IPS-15b (cell line): ENCODE results near the gene GSG1L.

ENCODE experiments used
- H3K27me3 ChIP-seq: one replicate; pipeline ENCODE4 v1.6.1; 2013; ENCODE audit warnings: low read length; ENCODE audit not compliant: control insufficient read depth, insufficient read depth
- H3K36me3 ChIP-seq: one replicate; pipeline ENCODE4 v1.6.1; 2013; ENCODE audit warnings: low read length; ENCODE audit not compliant: control insufficient read depth, insufficient read depth
- H3K4me1 ChIP-seq: one replicate; pipeline ENCODE4 v1.6.1; 2013; ENCODE audit warnings: mild to moderate bottlenecking, low read length; ENCODE audit not compliant: control insufficient read depth, insufficient read depth
- H3K4me3 ChIP-seq: one replicate; pipeline ENCODE4 v1.5.1; 2013; ENCODE audit warnings: low read depth, low read length
- H3K9ac ChIP-seq: one replicate; pipeline ENCODE4 v1.6.1; 2013; ENCODE audit warnings: low read depth, mild to moderate bottlenecking, low read length
- H3K9me3 ChIP-seq: one replicate; pipeline ENCODE4 v1.6.1; 2013; ENCODE audit warnings: mild to moderate bottlenecking, low read length; ENCODE audit not compliant: control insufficient read depth, insufficient read depth

Gene GSG1L

DNA sequence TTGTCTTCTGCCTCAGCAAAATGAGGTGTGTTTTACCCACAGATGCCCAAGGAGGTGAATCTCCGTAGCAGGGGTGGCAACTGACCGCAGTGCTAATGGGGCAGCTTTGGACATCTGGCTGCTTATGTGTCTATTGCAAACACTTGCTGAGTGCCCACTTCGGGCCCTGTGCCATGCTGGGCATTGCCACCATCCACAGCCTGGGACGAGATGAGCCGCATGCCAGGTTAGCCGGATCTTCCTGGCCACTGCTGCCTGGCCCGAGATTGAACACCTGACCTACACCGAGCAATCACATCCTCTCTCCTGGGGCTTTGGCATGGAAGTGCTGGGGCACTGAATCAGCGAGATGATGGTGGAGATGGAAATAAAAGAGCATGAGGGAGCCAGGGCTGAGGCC, 238.7 kb downstream of the GSG1L start:
- H3K36me3 ChIP-seq = no peaks in the 10 kb centered on the region
- no peak overlapping the region for H3K9ac ChIP-seq
- no peaks in the 10 kb centered on the region for H3K27me3 ChIP-seq
- no peaks in the 10 kb centered on the region for H3K9me3 ChIP-seq
- H3K4me3 ChIP-seq = no peak overlapping the region
- H3K4me1 ChIP-seq = no peaks in the 10 kb centered on the region

DNA sequence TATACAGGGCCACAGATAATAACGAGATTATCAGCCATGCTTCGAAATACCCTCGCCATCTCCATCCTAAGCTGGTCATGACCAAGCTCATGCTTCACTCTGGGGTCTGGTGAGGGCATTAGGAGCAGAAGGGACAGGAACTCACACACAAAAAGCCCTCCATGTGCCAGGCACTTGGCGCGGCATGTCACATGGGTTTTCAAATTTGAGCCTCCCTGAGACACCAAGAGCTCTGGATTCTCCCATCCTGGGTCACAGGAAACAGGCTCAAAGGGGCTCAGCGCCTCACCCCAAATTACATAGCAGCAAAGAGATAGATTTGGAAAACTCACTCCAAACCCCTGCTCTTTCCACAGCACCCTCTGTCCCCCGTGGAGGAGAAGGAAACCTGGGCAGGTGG, 239.5 kb downstream of the GSG1L start:
- no peaks in the 10 kb centered on the region for H3K27me3 ChIP-seq
- no peak overlapping the region for H3K4me3 ChIP-seq
- no peak overlapping the region for H3K9ac ChIP-seq
- H3K9me3 ChIP-seq = no peaks in the 10 kb centered on the region
- H3K4me1 ChIP-seq = no peaks in the 10 kb centered on the region
- H3K36me3 ChIP-seq = no peaks in the 10 kb centered on the region

DNA sequence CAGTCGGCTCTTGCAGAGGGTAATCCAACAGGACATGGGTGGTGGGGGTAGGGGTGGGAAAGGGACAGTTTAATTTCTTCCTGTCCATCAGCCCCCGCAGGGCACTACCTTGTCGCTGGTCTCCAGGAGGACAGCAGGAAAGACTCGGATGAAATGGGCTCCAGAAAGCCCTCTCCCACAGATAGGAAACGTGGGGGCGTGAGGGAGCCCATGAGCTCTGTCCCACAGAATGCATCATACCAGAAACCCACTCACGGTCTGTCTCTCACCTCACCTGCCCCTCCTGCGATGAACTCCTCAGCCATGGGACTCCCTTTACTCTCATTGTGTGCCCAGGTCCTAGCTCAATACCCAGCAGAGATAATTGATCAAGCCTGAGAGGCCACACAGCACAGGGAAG, 240.1 kb downstream of the GSG1L start:
- no peak overlapping the region for H3K4me3 ChIP-seq
- H3K27me3 ChIP-seq = no peaks in the 10 kb centered on the region
- H3K4me1 ChIP-seq = no peaks in the 10 kb centered on the region
- H3K9me3 ChIP-seq = no peaks in the 10 kb centered on the region
- H3K36me3 ChIP-seq = no peaks in the 10 kb centered on the region
- no peak overlapping the region for H3K9ac ChIP-seq

DNA sequence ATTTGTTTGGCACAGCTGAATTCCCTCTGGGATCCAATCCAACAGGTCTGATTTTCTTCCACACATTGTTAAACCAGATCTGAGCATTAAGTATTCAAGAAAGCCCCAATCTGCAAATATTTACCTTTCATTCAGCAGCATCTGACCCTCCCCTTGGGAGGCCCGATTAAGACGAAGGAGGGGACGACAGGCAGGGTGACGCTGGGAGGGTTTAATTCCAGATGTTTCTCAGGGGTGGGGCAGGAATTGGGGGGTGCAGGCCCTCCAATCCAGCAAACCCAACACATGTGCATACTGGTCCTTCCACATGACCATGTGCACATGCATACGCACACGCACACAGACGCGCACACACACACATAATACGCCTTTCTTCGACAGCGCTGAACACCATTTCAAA, 240.5 kb downstream of the GSG1L start:
- no peaks in the 10 kb centered on the region for H3K9me3 ChIP-seq

DNA sequence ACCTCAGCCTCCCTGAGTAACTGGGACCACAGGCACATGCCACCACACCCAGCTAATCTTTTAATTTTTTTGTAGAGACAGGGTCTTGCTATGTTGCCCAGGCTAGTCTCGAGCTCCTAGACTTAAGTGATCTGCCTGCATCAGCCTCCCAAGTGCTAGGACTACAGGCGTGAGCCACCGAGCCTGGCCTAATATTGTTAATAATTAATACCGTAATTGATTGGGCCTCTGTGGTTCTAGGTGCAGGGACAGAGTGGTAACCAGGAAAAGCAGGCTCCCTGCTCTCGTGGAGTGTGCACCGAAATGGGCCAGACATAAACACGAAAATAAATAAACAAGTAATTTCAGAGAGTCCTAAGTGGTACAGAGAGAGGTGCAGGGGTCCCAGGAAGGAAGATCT, 241.0 kb downstream of the GSG1L start:
- no peaks in the 10 kb centered on the region for H3K9me3 ChIP-seq
- no peak overlapping the region for H3K9ac ChIP-seq
- H3K4me3 ChIP-seq = no peak overlapping the region
- no peaks in the 10 kb centered on the region for H3K36me3 ChIP-seq
- H3K4me1 ChIP-seq = no peaks in the 10 kb centered on the region
- H3K27me3 ChIP-seq = no peaks in the 10 kb centered on the region

More for the DNA sequence above, 240.5 kb downstream of the GSG1L start:
- no peaks in the 10 kb centered on the region for H3K27me3 ChIP-seq
- no peaks in the 10 kb centered on the region for H3K36me3 ChIP-seq
- H3K4me1 ChIP-seq = no peaks in the 10 kb centered on the region
- H3K4me3 ChIP-seq = no peak overlapping the region
- no peak overlapping the region for H3K9ac ChIP-seq

DNA sequence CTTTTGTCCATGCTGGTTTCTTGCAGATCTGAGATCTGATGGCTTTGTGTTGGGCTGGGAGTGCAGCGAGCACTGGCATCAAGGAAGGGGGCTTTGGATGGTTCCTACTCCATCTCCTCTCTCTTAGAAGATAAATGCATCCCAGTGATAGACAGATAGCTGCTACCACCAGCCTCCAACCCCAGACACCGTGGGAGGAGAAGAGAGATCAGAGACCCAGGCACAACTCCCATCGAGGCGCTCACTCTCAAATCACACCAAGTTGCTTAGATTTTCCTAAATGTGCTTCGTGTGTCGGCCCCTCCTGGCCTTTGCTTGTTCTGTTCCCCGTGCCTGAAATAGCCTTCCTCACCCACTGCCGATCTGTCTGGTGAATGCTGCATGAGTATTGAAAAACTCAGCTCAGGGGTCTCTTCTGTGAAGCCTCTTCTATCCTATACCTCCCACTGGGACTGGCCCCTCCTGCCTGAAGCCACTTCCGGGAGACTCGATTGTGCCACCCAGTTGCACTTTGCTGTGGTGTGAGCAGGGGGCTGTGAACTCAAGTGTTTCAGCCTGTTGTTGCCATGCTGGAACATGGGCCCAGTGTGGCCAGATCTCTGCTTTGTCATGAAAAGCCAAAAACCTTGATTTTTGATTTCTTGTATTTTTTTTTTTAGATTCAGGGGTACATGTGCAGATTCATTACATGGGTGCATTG, 242.7 kb downstream of the GSG1L start:
- H3K4me3 ChIP-seq = no peak overlapping the region
- no peaks in the 10 kb centered on the region for H3K27me3 ChIP-seq
- H3K9me3 ChIP-seq = no peaks in the 10 kb centered on the region
- no peak overlapping the region for H3K9ac ChIP-seq
- H3K36me3 ChIP-seq = no peaks in the 10 kb centered on the region
- H3K4me1 ChIP-seq = no peaks in the 10 kb centered on the region

DNA sequence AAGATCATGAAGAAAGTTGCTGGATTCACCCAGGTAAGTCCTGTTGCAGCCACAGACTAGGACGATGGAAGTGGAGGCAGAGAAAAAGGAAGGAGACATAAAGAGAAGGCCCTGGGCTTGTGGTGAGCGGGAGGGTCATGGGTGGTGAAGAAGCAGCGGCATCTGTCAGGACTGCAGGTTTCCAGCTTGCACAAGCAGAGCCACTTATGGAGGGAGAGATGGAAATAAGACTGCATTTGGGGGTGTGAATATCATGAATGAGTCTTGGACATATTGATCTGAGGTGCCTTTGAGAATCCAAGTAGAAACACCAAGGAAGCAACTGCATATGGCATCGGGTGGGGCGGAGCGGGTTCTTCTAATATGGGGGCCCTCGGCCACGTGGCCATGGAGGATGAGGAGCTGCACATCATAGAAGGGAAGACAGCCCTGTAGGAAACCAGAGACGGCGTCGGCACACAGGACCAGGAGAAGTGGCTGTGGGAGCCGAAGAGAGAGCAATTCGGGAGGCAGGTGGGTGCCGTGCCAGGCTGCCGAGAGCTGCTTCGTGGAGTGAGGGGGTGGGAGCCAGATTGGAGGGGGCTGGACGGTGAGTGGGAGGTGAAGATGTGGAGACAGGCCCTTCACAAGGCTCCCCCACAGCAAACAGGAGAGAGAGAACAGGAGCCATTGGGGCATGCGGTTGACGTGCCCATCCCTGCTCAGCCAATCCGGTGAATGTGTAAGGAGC, 243.5 kb downstream of the GSG1L start:
- Histone ChIP-seq H3K4me1 (no peaks in the 10 kb centered on the region), H3K36me3 (no peaks in the 10 kb centered on the region), H3K9ac (no peak overlapping the region), H3K9me3 (no peaks in the 10 kb centered on the region), H3K4me3 (no peak overlapping the region), H3K27me3 (no peaks in the 10 kb centered on the region)

DNA sequence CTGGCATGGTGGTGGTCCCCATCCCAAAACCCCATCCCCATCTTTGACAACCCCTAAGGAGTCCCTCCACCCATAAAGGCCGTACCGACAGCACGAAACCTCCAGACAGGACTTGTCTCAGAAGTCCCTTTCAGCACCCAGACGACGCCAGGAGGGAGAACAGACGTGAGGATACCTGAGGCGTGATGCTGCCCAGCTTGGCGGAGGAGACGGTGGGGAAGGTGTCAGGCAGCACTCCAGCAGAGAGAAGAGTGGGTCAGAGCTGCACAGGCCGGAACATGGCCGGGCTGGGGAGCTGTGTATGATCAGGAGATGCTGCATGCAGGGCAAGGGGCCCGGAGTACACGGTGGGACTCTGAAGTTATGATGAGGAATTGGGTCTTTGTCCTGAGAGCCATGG, 244.2 kb downstream of the GSG1L start:
- Histone ChIP-seq H3K27me3 (no peaks in the 10 kb centered on the region), H3K9ac (no peak overlapping the region), H3K4me3 (no peak overlapping the region), H3K9me3 (no peaks in the 10 kb centered on the region), H3K4me1 (no peaks in the 10 kb centered on the region), H3K36me3 (no peaks in the 10 kb centered on the region)

DNA sequence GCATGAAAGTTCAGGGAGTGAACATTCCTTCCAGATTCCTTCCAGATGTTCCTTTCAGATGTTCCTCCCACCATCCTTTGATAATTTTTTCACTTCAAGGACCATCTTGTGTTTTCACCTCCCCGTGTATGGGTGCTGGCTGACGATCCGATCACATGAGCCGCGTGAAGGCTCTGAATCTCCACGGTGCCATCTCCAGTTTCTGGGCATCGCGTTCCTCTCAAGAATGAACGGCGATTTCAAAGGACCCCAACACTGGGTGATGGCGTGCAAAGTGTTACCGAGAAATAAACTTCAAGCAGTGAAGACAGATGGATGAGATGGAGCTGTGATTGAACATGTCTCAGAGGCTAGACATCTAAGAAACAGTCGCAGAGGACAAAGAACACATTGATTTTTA, 245.3 kb downstream of the GSG1L start:
- Histone ChIP-seq H3K4me1 (no peaks in the 10 kb centered on the region), H3K36me3 (no peaks in the 10 kb centered on the region), H3K27me3 (no peaks in the 10 kb centered on the region), H3K9ac (no peak overlapping the region), H3K9me3 (no peaks in the 10 kb centered on the region), H3K4me3 (no peak overlapping the region)

DNA sequence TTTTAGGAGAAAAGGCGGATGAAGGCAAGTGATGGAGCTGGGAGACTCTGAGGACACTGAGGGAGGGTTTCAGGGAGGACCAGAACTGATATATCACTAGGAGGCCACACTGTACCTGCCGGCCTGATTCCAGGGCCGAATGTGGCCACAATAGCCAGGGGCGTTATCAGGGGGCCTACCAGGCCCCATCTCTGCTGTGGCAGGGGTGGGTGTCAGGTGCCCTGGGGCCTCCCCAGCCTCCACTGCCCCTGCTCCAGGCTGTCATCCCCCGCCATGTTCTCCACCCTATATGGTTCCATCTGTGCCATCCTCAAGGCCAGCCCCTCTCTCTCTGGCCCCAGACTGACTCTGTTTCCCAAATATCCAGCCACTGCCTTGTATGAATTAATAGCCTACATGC, 246.5 kb downstream of the GSG1L start:
- no peaks in the 10 kb centered on the region for H3K27me3 ChIP-seq
- H3K4me3 ChIP-seq = no peak overlapping the region
- H3K9ac ChIP-seq = no peak overlapping the region
- no peaks in the 10 kb centered on the region for H3K36me3 ChIP-seq
- H3K4me1 ChIP-seq = no peaks in the 10 kb centered on the region
- H3K9me3 ChIP-seq = no peaks in the 10 kb centered on the region

DNA sequence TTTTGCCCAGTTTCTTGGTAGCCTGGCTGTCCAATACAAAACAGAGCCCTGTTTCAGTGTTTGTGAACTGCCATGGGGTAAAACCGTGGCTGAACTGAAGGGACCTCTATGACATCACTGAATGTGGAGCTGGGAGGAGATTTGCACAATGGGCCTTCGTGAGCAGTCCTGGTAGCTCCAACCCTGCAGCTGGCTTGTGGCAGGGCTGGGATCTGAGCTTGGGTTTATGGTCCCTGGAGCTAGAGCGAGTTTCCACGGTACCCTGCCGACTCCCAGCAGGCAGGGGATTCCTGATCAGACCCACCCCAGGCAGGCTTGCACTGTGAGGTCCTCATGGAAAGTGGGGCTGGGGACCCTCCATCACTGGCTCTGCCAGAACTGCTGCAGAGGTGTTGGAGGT, 247.0 kb downstream of the GSG1L start:
- Histone ChIP-seq H3K9ac (no peak overlapping the region), H3K4me3 (no peak overlapping the region), H3K4me1 (no peaks in the 10 kb centered on the region), H3K36me3 (no peaks in the 10 kb centered on the region), H3K9me3 (no peaks in the 10 kb centered on the region), H3K27me3 (no peaks in the 10 kb centered on the region)

DNA sequence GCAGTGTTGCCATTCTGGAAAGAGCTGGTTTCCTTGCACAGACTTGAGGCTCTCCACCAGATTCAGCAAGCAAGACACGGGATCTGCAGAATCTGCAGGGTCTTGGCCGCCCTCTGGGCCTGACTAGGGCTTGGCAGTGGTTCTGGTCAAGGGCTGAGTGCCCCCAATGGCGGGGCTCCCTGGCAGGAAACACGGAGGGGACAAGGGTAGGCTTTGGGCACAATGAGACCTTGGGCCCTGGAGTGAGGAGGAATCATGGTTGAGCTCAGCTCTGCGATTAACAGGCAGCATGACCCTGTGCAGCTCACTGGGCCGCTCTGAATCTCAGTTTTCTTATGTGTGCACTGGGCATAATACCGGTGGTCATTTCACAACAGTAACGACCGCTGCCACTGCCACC, 249.9 kb downstream of the GSG1L start:
- no peaks in the 10 kb centered on the region for H3K27me3 ChIP-seq

More for the DNA sequence above, 249.9 kb downstream of the GSG1L start:
- Histone ChIP-seq H3K9ac (no peak overlapping the region), H3K4me1 (no peaks in the 10 kb centered on the region), H3K36me3 (no peaks in the 10 kb centered on the region), H3K4me3 (no peak overlapping the region), H3K9me3 (no peaks in the 10 kb centered on the region)
